SK-N-SH treated with all-trans-retinoic acid at 6 μM for 48 hours (cell line): ENCODE data around the gene ELOVL5.

ENCODE experiments used
- ATAC-seq: fragments of 200-7000 bp; cut with Tn5 transposase; 3 replicates; pipeline ENCODE4 v1.9.1; 2020; ENCODE audit warnings: mild to moderate bottlenecking, moderate library complexity
- ARNTL ChIP-seq: fragments of 450-650 bp; formaldehyde crosslinking; IDR thresholded peaks from 2 replicates; pipeline ENCODE4 v1.5.0; 2020; ENCODE audit warnings: low read depth, mild to moderate bottlenecking, moderate library complexity, borderline replicate concordance
- BACH2 ChIP-seq: fragments of 250-450 bp; sonication (Bioruptor Pico); IDR thresholded peaks from 2 replicates; pipeline ENCODE4 v1.9.0; 2021; ENCODE audit warnings: mild to moderate bottlenecking, borderline replicate concordance
- CSDC2 ChIP-seq: fragments of 250-450 bp; sonication (Bioruptor Pico); IDR thresholded peaks from 2 replicates; pipeline ENCODE4 v1.5.0; 2020; ENCODE audit warnings: mild to moderate bottlenecking, moderate library complexity
- ESRRG ChIP-seq: fragments of 250-450 bp; sonication (Bioruptor Pico); IDR thresholded peaks from 2 replicates; pipeline ENCODE4 v1.6.1; 2021; ENCODE audit warnings: mild to moderate bottlenecking
- OSR1 ChIP-seq: fragments of 250-450 bp; sonication (Bioruptor Pico); IDR thresholded peaks from 2 replicates; pipeline ENCODE4 v1.8.0; 2022; ENCODE audit warnings: moderate library complexity, mild to moderate bottlenecking, inconsistent platforms
- PPARA ChIP-seq: fragments of 250-450 bp; sonication (Bioruptor Pico); IDR thresholded peaks from 2 replicates; pipeline ENCODE4 v1.5.0; 2020; ENCODE audit warnings: mild to moderate bottlenecking, borderline replicate concordance
- RARB ChIP-seq: fragments of 250-450 bp; sonication (Bioruptor Pico); IDR thresholded peaks from 2 replicates; pipeline ENCODE4 v1.8.0; 2021; ENCODE audit warnings: mild to moderate bottlenecking, moderate library complexity
- SNAI2 ChIP-seq: fragments of 250-450 bp; sonication (Bioruptor Pico); IDR thresholded peaks from 2 replicates; pipeline ENCODE4 v1.5.0; 2020; ENCODE audit warnings: mild to moderate bottlenecking, moderate library complexity
- ZC3H10 ChIP-seq: fragments of 250-450 bp; sonication (Bioruptor Pico); IDR thresholded peaks from 2 replicates; pipeline ENCODE4 v1.5.1; 2021; ENCODE audit warnings: mild to moderate bottlenecking, moderate library complexity
- ZFP3 ChIP-seq: fragments of 250-450 bp; sonication (Bioruptor Pico); IDR thresholded peaks from 2 replicates; pipeline ENCODE4 v1.5.0; 2020; ENCODE audit warnings: mild to moderate bottlenecking, moderate library complexity
- ZFP30 ChIP-seq: fragments of 450-650 bp; formaldehyde crosslinking; IDR thresholded peaks from 2 replicates; pipeline ENCODE4 v1.5.0; 2022; ENCODE audit warnings: mild to moderate bottlenecking, moderate library complexity
- ZNF8 ChIP-seq: fragments of 450-650 bp; formaldehyde crosslinking; IDR thresholded peaks from 2 replicates; pipeline ENCODE4 v1.5.0; 2020; ENCODE audit warnings: mild to moderate bottlenecking, moderate library complexity
- TF ChIP-seq, protein P1 (sequence below): fragments of 250-450 bp; sonication (Bioruptor Pico); IDR thresholded peaks from 2 replicates; pipeline ENCODE4 v1.5.1; 2021; ENCODE audit warnings: mild to moderate bottlenecking, moderate library complexity
- TF ChIP-seq, protein P2 (sequence below): fragments of 250-450 bp; sonication (Bioruptor Pico); IDR thresholded peaks from 2 replicates; pipeline ENCODE4 v1.5.0; 2020; ENCODE audit warnings: mild to moderate bottlenecking, moderate library complexity
- TF ChIP-seq, protein P3 (sequence below): fragments of 250-450 bp; sonication (Bioruptor Pico); IDR thresholded peaks from 2 replicates; pipeline ENCODE4 v1.5.1; 2020; ENCODE audit warnings: low read depth, mild to moderate bottlenecking, moderate library complexity
- TF ChIP-seq, protein P4 (sequence below): fragments of 250-450 bp; sonication (Bioruptor Pico); IDR thresholded peaks from 2 replicates; pipeline ENCODE4 v1.8.0; 2020; ENCODE audit warnings: mild to moderate bottlenecking, moderate library complexity, borderline replicate concordance
- TF ChIP-seq, protein P5 (sequence below): fragments of 250-450 bp; sonication (Bioruptor Pico); IDR thresholded peaks from 2 replicates; pipeline ENCODE4 v1.8.0; 2021; ENCODE audit warnings: low read depth, mild to moderate bottlenecking, moderate library complexity, borderline replicate concordance

ELOVL5 gene

DNA sequence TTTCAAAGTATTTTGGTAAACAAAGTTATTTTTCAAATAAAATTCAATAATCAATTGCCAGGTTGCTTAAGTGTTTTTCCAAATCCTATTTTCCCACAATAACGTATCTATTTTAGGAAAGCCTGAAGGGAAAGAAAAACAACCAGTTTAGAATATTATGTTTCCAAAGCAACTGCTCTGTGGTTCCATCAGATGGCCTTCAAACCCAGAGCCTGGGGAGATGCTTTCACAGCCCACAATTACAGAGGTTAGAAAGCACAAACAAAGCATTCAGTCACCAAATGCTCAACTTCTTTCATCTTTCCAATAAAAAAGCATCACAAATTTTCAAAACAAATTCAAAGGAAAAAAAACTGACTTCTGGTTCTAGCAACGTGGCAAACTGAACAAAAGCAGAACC is 66.0 kb downstream of the ELOVL5 start:
- no peak for TF ChIP-seq PPARA (CRISPR knock-in tag)
- TF ChIP-seq RARB (CRISPR knock-in tag) = no peak
- no peak for TF ChIP-seq ZFP3 (CRISPR knock-in tag)
- no peak for TF ChIP-seq OSR1
- TF ChIP-seq BACH2 (CRISPR knock-in tag) = no peak
- TF ChIP-seq, protein P1, sequence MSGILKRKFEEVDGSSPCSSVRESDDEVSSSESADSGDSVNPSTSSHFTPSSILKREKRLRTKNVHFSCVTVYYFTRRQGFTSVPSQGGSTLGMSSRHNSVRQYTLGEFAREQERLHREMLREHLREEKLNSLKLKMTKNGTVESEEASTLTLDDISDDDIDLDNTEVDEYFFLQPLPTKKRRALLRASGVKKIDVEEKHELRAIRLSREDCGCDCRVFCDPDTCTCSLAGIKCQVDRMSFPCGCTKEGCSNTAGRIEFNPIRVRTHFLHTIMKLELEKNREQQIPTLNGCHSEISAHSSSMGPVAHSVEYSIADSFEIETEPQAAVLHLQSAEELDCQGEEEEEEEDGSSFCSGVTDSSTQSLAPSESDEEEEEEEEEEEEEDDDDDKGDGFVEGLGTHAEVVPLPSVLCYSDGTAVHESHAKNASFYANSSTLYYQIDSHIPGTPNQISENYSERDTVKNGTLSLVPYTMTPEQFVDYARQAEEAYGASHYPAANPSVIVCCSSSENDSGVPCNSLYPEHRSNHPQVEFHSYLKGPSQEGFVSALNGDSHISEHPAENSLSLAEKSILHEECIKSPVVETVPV = no peak
- TF ChIP-seq, protein P2, sequence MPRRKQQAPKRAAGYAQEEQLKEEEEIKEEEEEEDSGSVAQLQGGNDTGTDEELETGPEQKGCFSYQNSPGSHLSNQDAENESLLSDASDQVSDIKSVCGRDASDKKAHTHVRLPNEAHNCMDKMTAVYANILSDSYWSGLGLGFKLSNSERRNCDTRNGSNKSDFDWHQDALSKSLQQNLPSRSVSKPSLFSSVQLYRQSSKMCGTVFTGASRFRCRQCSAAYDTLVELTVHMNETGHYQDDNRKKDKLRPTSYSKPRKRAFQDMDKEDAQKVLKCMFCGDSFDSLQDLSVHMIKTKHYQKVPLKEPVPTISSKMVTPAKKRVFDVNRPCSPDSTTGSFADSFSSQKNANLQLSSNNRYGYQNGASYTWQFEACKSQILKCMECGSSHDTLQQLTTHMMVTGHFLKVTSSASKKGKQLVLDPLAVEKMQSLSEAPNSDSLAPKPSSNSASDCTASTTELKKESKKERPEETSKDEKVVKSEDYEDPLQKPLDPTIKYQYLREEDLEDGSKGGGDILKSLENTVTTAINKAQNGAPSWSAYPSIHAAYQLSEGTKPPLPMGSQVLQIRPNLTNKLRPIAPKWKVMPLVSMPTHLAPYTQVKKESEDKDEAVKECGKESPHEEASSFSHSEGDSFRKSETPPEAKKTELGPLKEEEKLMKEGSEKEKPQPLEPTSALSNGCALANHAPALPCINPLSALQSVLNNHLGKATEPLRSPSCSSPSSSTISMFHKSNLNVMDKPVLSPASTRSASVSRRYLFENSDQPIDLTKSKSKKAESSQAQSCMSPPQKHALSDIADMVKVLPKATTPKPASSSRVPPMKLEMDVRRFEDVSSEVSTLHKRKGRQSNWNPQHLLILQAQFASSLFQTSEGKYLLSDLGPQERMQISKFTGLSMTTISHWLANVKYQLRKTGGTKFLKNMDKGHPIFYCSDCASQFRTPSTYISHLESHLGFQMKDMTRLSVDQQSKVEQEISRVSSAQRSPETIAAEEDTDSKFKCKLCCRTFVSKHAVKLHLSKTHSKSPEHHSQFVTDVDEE (CRISPR knock-in tag) = no peak
- TF ChIP-seq ESRRG (CRISPR knock-in tag) = no peak
- TF ChIP-seq, protein P3, sequence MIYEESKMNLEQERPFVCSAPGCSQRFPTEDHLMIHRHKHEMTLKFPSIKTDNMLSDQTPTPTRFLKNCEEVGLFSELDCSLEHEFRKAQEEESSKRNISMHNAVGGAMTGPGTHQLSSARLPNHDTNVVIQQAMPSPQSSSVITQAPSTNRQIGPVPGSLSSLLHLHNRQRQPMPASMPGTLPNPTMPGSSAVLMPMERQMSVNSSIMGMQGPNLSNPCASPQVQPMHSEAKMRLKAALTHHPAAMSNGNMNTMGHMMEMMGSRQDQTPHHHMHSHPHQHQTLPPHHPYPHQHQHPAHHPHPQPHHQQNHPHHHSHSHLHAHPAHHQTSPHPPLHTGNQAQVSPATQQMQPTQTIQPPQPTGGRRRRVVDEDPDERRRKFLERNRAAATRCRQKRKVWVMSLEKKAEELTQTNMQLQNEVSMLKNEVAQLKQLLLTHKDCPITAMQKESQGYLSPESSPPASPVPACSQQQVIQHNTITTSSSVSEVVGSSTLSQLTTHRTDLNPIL (CRISPR knock-in tag) = no peak
- TF ChIP-seq SNAI2 = no peak
- TF ChIP-seq CSDC2 (CRISPR knock-in tag) = no peak
- TF ChIP-seq ARNTL (CRISPR knock-in tag) = no peak
- no peak for ATAC-seq

DNA sequence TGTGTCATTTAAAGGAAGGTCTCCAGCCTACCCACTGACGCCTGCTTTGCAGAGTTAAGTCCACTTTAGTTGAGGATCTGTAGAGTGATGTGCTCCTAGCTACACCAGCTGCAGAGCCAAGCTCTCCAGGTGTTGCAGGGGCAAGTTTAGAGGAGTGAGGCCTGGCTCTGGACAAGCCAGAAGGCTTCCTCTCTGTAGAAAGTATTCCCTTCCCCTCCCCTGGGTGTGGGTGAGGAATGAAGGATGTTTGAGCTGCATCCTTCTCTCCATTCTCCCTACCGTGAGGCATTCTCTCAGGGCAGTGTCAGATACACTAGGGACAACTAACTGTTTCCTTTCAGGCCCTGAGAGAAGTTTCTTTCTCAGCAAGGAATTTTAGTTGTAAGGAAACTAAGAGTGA is 66.5 kb downstream of the ELOVL5 start:
- TF ChIP-seq, protein P4, sequence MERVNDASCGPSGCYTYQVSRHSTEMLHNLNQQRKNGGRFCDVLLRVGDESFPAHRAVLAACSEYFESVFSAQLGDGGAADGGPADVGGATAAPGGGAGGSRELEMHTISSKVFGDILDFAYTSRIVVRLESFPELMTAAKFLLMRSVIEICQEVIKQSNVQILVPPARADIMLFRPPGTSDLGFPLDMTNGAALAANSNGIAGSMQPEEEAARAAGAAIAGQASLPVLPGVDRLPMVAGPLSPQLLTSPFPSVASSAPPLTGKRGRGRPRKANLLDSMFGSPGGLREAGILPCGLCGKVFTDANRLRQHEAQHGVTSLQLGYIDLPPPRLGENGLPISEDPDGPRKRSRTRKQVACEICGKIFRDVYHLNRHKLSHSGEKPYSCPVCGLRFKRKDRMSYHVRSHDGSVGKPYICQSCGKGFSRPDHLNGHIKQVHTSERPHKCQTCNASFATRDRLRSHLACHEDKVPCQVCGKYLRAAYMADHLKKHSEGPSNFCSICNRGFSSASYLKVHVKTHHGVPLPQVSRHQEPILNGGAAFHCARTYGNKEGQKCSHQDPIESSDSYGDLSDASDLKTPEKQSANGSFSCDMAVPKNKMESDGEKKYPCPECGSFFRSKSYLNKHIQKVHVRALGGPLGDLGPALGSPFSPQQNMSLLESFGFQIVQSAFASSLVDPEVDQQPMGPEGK (CRISPR knock-in tag) = no peak
- no peak for TF ChIP-seq BACH2 (CRISPR knock-in tag)
- TF ChIP-seq OSR1 = no peak
- no peak for TF ChIP-seq PPARA (CRISPR knock-in tag)
- no peak for TF ChIP-seq ARNTL (CRISPR knock-in tag)
- TF ChIP-seq, protein P5, sequence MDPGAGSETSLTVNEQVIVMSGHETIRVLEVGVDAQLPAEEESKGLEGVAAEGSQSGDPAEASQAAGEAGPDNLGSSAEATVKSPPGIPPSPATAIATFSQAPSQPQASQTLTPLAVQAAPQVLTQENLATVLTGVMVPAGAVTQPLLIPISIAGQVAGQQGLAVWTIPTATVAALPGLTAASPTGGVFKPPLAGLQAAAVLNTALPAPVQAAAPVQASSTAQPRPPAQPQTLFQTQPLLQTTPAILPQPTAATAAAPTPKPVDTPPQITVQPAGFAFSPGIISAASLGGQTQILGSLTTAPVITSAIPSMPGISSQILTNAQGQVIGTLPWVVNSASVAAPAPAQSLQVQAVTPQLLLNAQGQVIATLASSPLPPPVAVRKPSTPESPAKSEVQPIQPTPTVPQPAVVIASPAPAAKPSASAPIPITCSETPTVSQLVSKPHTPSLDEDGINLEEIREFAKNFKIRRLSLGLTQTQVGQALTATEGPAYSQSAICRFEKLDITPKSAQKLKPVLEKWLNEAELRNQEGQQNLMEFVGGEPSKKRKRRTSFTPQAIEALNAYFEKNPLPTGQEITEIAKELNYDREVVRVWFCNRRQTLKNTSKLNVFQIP = no peak
- no peak for TF ChIP-seq ZNF8
- TF ChIP-seq ESRRG (CRISPR knock-in tag) = no peak
- no peak for TF ChIP-seq ZFP30 (CRISPR knock-in tag)
- TF ChIP-seq, protein P2 (CRISPR knock-in tag) = no peak
- TF ChIP-seq ZC3H10 = no peak
- no peak for TF ChIP-seq RARB (CRISPR knock-in tag)
- no peak for TF ChIP-seq CSDC2 (CRISPR knock-in tag)
- no peak for ATAC-seq
